ENCODE results near the gene CDKN2AIPNL.
"Not testable (repeated sequence)": the region's sequence is repeated elsewhere in the genome, so short reads cannot be mapped to it uniquely, and the experiment has no call there.

Gene CDKN2AIPNL

DNA sequence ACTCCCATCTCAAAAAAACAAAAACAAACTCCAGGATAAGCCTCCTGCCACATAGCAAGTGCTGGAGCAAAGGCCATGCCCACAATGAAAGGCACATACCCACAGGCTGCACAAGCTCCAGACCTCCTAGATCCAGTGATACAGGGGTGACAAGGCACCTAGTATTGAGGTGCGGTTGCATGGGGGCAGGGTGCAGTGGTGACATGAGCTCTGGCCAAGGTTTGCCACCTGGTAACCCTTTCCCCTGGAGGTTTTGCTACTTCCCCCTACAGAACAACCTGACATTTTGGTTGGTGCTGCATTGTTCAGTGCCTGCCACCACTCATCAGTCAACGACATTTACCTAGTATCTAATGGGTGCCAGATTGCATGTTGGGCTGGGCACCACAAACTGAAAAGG lies 14.5 kb downstream of the CDKN2AIPNL start:
- DNase-seq: no peak

DNA sequence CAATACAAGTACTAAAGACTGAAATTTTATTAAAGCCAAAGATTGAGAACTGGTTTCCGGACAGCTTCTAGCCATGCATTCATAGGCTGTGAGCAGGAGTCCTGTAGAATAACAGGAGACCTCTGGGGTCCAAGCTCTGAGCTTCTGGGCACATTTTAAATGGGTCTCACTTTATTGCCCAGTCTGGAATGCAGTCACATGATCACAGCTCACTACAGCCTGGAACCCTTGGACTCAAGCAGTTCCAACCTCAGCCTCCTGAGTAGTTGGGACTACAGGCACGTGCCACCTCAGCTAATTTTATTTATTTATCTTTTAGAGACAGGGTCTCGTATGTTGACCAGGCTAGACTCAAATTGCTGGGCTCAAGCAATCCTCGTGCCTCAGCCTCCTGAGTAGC lies 15.4 kb downstream of the CDKN2AIPNL start:
- DNase-seq: no peak

DNA sequence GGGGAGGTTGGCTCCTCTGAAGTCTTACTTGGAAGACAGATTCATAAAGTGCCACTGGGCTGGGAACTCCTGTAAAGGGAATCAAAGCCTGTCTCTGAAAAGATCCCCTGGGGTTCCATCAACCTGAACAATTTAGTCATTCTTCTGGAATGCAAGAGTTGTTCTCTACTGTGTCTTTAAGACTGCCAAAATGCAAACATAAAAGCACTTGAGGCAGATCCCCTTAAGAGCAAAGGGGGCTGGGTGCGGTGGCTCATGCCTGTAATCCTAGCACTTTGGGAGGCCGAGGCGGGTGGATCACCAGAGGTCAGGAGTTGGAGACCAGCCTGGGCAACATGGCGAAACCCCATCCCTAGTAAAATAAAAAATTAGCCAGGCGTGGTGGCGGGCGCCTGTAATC lies 16.7 kb downstream of the CDKN2AIPNL start:
- DNase-seq: no peak

DNA sequence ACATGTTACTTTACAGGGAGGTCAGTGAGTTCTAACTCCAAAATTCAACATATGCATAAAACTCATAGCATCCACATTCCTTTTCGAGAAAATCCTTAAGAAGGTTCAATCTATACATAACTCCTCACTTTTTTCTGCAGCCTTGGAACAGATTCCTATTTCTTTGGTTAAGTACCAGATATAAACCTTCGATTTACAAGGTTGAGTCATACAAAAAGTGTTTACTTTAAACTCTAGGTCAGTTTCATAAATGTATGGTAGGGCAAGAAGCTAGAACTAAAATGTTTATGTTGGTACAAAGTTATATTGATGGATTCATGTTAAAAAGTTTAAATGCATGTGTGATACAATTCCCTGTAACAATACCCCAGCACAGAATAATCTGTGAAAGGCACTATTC lies 19.4 kb downstream of the CDKN2AIPNL start:
- no peak for DNase-seq

DNA sequence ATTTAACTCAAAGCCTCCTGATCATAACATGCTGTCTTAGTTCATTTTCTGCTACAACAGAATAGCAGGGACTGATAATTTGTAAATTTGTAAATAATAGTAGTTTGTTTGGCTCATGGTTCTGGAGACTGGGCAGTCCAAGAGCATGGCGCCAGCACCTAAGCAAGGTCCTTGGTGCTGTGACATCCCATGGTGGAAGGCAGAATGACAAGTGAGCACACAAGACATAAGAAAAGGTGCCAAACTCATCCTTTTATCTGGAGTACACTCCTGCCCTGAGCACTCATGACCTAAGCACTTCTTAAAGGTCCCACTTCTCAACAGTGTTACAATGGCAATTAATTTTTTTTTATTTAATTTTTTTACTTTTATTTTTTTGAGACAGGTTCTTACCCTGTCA lies 24.2 kb downstream of the CDKN2AIPNL start:
- no peak for DNase-seq

DNA sequence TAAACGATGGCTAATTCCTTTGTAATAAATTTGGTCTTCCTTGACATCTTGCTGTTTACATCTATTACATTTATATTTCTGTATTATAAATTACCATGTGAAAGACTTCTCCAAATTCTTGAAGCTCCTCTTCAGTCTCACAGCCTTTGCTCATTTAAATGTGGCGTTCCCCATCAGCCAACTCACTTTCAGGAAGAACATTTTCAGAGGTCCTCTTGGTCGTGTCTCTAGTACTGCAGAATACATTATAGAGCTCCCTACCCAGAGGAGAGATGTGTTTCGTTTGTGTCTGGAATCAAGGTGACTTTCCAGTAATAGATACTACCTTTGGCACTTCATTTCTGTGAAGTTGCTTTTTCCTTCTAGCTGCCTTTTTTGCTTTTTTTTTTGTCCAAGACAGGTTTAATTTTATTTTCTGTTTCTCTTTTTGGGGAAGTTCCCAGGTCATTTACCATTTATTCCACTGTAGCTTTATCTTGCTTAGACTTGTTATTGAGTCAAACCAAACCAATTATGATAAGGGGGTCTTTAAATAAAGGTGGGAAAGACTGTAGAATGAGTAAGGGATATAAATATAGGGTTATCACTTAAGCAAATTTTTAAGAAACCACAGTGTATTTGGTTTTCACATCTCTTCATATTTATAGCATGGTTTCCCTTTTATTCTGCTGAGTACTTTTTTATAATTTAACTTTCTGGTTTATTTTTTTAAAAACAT lies 27.5 kb downstream of the CDKN2AIPNL start:
- no peak for DNase-seq

DNA sequence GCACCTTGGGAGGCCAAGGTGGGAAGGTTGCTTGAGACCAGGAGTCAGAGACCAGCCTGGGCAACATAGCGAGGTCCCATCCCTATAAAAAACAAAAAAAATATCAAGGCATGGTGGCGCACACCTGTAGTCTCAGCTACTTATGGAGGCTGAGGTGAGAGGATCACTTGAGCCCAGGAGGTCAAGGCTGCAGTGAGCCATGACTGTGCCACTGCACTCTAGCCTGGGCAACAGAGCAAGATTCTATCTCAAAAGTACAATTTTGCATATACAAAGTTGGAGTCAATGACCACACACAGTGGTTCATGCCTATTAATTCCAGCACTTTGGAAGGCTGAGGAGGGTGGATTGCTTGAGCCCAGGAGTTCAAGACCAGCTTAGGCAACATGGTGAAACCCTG lies 29.5 kb downstream of the CDKN2AIPNL start:
- DNase-seq: not testable (repeated sequence)

DNA sequence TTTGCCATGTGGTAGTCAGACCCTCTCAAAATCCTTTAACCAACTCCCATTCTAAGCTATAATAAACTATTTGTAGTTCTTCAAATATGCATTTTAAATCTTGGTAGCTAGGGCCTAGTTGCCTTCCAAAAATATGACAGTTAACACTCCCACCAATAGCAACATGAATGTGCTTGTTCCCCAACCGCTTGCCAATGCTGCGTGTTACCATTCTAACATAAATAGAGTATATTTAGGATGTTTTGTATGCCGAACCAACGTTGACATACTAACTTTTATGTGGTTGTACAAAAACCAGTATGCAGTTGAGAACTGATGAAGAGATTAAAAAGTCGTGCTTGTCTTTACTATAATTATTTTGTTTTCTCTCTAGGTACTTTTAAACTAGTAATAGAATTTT lies 31.3 kb downstream of the CDKN2AIPNL start:
- DNase-seq: no peak

DNA sequence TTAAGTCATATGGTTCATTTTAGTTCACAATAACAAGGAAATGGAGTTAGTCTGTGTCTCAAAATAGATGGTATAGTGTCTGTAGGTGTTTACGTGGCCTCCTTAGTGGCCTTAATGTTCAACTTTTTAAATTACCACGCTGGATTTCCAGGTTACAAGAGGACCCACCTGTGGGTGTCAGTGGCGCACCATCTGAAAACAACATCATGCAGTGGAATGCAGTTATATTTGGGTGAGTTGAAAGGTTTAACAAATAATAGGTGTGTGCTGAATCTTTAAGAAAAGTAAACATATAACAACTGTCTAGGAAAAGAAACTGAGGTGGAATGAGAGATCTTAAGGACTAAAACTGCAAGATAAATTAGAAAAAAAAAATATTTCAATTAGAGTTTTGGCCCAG lies 37.4 kb downstream of the CDKN2AIPNL start:
- DNase-seq: no peak

DNA sequence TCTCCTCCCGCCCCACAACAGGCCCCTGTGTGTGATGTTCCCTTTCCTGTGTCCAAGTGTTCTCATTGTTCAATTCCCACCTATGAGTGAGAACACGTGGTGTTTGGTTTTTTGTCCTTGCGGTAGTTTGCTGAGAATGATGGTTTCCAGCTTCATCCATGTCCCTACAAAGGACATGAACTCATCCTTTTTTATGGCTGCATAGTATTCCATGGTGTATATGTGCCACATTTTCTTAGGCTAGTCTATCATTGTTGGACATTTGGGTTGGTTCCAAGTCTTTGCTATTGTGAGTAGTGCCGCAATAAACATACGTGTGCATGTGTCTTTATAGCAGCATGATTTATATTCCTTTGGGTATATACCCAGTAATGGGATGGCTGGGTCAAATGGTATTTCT lies 38.0 kb downstream of the CDKN2AIPNL start:
- DNase-seq: not testable (repeated sequence)

DNA sequence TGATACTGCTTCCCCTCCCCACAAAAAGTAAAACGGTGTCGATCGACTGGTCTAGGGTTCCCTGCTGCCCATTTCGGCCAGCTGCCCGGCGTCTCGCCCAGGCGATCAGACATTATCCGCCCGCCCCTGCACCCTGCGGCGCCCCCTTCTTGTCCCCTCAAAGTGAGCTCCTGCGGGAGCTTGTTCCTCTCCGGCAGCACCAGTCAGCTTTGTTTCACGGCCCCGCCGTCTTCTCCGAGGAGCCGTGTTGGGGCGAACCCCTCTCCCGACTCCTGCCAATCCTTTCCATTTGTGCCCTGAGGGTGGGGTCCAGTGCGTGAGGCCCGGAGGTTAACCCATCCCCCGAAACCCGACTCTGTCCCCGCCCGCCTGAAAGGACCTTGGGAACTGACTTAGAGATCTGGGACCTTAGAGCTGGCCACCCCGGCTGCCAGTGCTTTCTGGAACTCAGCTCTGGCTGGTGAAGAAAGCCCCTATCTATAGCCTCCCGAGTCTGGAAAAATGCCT lies 39.8 kb downstream of the CDKN2AIPNL start:
- DNase-seq: no peak

DNA sequence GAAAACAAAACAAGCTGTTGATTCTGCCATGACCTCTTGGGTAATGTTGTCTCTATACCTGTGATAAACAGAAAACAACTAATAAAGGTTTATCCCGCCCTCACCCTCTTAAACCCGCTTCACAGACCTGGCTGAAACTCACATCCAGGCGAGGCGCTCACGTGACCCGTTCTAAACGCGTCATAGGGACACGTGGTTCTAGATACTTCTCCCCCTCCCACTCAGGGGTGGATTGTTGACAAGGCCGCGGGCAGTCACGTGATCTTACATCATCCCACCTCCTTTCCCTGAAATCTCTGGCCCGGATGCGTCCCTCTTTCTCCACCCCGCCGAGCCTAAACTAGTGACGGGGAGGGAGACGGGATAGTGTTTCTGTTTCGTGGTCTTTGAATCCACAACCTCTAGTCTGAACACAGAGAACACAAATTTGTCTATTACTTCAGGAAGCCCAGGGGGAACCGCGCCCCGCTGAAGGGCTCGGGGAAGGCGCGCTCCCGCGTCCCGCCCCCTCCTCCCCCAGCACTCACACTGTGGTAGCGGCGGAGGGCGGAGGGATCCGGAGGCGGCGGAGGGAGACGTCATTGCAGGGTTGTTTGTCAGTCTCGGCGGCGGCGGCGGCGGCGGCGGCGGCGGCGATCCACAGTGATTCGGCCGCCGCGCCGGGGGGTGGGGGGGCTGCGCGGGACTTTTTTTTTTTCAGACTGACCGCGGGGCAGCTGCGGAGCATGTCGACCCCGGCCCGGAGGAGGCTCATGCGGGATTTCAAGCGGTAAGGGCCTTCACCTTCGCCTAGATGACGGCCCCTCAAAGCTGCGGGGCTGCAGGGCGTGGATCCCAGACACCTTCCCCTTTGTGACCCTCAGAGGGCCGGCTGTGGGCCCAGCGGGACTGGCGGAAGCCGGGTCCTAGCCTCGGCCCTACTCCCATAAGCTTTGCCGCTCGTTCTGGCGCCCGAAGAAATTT lies 40.5 kb downstream of the CDKN2AIPNL start, which contains the start of gene UBE2B:
Gene UBE2B (plus strand): TSS at position 699 of the 963 bp plus-strand sequence. CDS start 27 bp downstream, at position 726.
- peak; percentile 97 for DNase-seq

DNA sequence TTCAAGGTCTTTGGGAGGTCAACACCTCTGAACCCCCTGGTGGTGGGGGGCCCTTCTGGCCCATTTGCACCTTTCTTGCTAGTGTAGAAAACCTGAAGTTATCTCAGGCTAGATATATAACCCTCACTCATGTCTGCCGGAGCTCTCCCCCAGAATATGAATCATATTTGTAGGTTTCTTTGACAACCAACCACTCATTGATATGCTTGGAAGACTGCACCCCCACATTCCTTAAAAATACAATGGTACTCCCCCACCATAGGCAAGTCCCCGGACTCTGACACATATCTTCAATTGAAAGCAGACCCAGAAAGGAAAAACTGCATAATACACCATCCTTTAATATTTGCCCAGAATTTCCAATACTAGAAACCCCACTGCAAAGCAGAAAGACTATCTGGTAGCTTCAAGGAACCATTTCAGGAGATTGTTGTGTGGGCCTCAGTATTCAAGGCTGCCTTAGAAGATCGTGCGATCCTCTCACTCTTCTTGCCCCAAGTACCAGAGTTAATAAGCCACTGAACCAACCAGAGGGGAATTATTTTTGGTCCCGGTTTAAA lies 41.3 kb downstream of the CDKN2AIPNL start:
- no peak for DNase-seq

DNA sequence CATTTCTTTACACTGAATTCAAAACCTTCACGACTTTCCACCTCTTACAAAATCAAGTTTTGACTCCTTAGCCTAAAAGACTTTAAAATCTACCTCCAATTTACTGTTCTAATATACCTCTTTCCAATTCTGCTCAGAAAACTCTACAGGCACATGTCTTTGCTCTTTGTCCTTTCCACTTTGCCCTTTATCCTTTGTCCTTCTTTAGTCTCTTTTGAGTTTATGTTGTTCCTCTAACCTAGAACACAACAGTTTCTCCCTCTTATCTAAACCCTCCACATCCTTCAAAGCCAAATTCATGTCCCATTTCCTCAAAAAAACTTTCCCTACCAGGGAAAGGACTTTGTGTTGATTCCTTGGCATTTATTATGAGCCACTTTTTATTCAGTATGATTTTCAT lies 46.1 kb downstream of the CDKN2AIPNL start:
- no peak for DNase-seq

DNA sequence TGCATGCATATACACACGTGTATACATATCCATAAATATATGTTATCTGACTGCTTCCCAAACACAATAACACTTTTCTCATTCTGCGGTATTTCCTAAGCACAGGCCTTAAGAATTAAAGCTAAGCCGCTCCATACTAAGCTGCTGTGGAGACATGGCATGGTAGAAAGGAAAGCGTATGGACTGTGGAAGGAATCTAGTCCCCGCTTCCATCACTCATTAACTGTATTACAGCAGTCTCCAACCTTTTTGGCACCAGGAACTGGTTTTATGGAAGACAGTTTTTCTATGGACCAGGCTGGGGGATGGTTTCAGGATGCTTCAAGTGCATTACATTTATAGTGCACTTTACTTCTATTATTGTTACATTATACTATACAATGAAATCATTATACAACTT lies 56.0 kb downstream of the CDKN2AIPNL start:
- no peak for DNase-seq
